Naive thymus-derived CD8-positive, alpha-beta T cell (primary cell): ENCODE results near the gene ZFP91. TPM values are rescaled to one million over a fixed set of nuclear protein-coding genes. Genes with fewer than 3 reads are reported as not detected.
"Not testable (repeated sequence)": the region's sequence is repeated elsewhere in the genome, so short reads cannot be mapped to it uniquely, and the experiment has no call there.

ENCODE experiments used
- ATAC-seq, 2 donors: fragments of 150-1000 bp; cut with Tn5 transposase in 1 of 2; sonication (Bioruptor Pico), chemical (Tn5 transposase) in 1 of 2; 1 replicate in 1 of 2; 2 replicates in 1 of 2; pipeline ENCODE4 v1.10.0; 2021; ENCODE audit warnings: mild to moderate bottlenecking in 2 of 2, moderate library complexity in 2 of 2
- POLR2A ChIA-PET: fragments of 350-600 bp; sonication (Branson Sonifier 250); formaldehyde crosslinking; loops from one replicate; lab custom pipeline; 2021; ENCODE audit warnings: antibody characterized with exemption; lab: Charles Lee
- DNase-seq, 10 donors: peaks; one replicate each; pipeline versions ENCODE4 v3.0.0 to v3.0.0-alpha.2; 2020 to 2022
- H3K27ac Mint-ChIP-seq, 10 donors: one replicate each; pipeline ENCODE4 v1.8.0; 2020 to 2022; ENCODE audit warnings: mild to moderate bottlenecking in 10 of 10, mixed read lengths in 10 of 10, moderate library complexity in 4 of 10, inconsistent platforms in 1 of 10
- H3K27me3 Mint-ChIP-seq, 5 donors: one replicate each; pipeline ENCODE4 v1.8.0; 2021 to 2022; ENCODE audit warnings: mixed read lengths in 5 of 5
- H3K36me3 Mint-ChIP-seq, 3 donors: one replicate each; pipeline ENCODE4 v1.8.0; 2020 to 2022; ENCODE audit warnings: mixed read lengths in 3 of 3, mild to moderate bottlenecking in 2 of 3, inconsistent platforms in 1 of 3
- H3K4me1 Mint-ChIP-seq, 4 donors: one replicate each; pipeline ENCODE4 v1.8.0; 2021 to 2022; ENCODE audit warnings: mixed read lengths in 4 of 4
- H3K4me3 Mint-ChIP-seq, 10 donors: one replicate each; pipeline ENCODE4 v1.8.0; 2020 to 2022; ENCODE audit warnings: mild to moderate bottlenecking in 10 of 10, mixed read lengths in 10 of 10, moderate library complexity in 6 of 10, inconsistent platforms in 1 of 10
- H3K9me3 Mint-ChIP-seq, 9 donors: one replicate each; pipeline ENCODE4 v1.8.0; 2020 to 2022; ENCODE audit warnings: mixed read lengths in 9 of 9, mild to moderate bottlenecking in 3 of 9, inconsistent platforms in 1 of 9, moderate library complexity in 1 of 9
- polyA plus RNA-seq, 3 donors: library from polyadenylated mRNA; unstranded; fragments of 300-500 nt; fragmentation: Illumina TruSeq; gene quantifications; one replicate each; pipeline ENCODE4 v1.2.3, GENCODE V29; 2021
- total RNA-seq, 8 experiments: library from RNA in 2 of 8; stranded (reverse) in 2 of 8; gene quantifications; one replicate each; pipeline ENCODE4 v1.2.3 and lab custom pipeline; 2021 to 2026

Gene ZFP91
- total RNA-seq = 10 to 100 TPM; 46.1 to 49.6 TPM
- polyA plus RNA-seq = 1 to 10 TPM; 4.8 to 9.4 (median 7.1) TPM
- 64.2 to 109 (median 76.7) reads per million in 6 experiments for total RNA-seq (lab: John Stamatoyannopoulos, UW)

- Mint-ChIP-seq H3K36me3 (peaks cover 0 to 9% (median 7%) of the 10 kb centered on the region in 3 donors), H3K27ac (peak within 1 kb of the TSS; percentile 99 to 100 (median 100)), H3K4me1 (peaks cover 28 to 79% (median 69%) of the 10 kb centered on the region in 4 donors), H3K27me3 (peaks cover 0 to 2% (median 0%) of the 10 kb centered on the region in 5 donors), H3K9me3 (no peaks in the 10 kb centered on the region), H3K4me3 (peak within 1 kb of the TSS; percentile 92 to 100 (median 98))
- ATAC-seq (peak; percentile 50 to 58), DNase-seq (peak; percentile 92 to 99 (median 96))
- POLR2A ChIA-PET = interaction anchor here (0.8 to 5.4 kb wide), 15 partner anchors 10 to 912 kb away, joined by 3 to 82 read pairs (median 5); partner anchors contain the start of gene SELENOH
Measured at GRCh38 chr11:58578635-58579191, at the start of gene ZFP91. TSS of gene ZFP91 (plus strand) at chr11:58579063. CDS start at chr11:58579282, 219 bp downstream.

DNA sequence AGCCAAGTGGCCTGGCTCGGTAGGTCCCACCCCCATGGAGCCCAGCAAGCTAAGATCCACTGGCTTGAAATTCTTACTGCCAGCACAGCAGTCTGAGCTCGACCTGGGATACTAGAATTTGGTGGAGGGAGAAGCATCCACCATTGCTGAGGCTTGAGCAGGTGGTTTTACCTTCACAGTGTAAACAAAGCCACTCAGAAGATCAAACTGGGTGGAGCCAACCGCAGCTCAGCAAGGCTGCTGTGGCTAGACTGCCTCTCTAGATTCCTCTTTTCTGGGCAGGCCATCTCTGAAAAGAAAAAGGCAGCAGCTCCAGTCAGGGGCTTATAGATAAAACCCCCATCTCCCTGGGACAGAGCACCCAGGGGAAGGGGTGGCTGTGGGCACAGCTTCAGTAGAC is 48.6 kb upstream of the ZFP91 start:
- peaks cover 0 to 17% (median 6%) of the 10 kb centered on the region in 9 donors for H3K9me3 Mint-ChIP-seq
- ATAC-seq = peak; percentile 86 to 90
- H3K4me3 Mint-ChIP-seq = peak overlapping the region; percentile 24 to 74 (median 56)
- H3K27ac Mint-ChIP-seq = peak overlapping the region; percentile 86 to 97 (median 94)
- peak in 9 of 10 donors; percentile 32 to 83 (median 56) for DNase-seq
- POLR2A ChIA-PET = interaction anchor here (0.6 to 2.0 kb wide), 13 partner anchors 13 to 863 kb away, joined by 3 to 14 read pairs (median 4); partner anchors contain the start of gene LPXN
- peaks cover 26 to 75% (median 59%) of the 10 kb centered on the region in 4 donors for H3K4me1 Mint-ChIP-seq
- H3K27me3 Mint-ChIP-seq = no peaks in the 10 kb centered on the region
- peaks cover 30 to 67% (median 63%) of the 10 kb centered on the region in 3 donors for H3K36me3 Mint-ChIP-seq

DNA sequence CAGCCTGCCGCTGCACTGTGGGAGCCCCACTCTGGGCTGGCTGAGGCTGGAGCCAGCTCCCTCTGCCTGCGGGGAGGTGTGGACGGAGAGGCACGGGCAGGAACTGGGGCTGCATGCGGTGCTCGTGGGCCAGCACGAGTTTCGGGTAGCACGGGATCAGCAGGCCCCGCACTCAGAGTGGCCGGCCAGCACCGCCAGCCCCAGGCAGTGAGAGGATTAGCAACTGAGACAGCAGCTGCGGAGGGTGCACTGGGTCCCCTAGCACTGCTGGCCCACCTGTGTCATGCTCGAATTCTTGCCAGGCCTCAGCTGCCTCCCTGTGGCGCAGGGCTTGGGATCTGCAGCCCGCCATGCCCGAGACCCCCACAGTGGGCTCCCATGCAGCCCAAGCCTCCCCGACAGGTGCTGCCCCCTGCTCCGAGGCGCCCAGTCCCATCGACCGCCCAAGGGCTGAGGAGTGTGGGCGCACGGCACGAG is 47.0 kb upstream of the ZFP91 start:
- ATAC-seq (no peak), DNase-seq (no peak)
- Mint-ChIP-seq H3K9me3 (peaks cover 0 to 25% (median 6%) of the 10 kb centered on the region in 9 donors), H3K27ac (peak overlapping the region in 7 of 10 donors; percentile 86 to 97 (median 93)), H3K4me1 (peaks cover 26 to 71% (median 61%) of the 10 kb centered on the region in 4 donors), H3K27me3 (no peaks in the 10 kb centered on the region), H3K36me3 (peaks cover 41 to 79% (median 76%) of the 10 kb centered on the region in 3 donors), H3K4me3 (no peak overlapping the region)
- POLR2A ChIA-PET = interaction anchor here (1.2 to 1.4 kb wide), 4 partner anchors 12 to 865 kb away, joined by 3 to 5 read pairs (median 3); no protein-coding TSS in a partner anchor

DNA sequence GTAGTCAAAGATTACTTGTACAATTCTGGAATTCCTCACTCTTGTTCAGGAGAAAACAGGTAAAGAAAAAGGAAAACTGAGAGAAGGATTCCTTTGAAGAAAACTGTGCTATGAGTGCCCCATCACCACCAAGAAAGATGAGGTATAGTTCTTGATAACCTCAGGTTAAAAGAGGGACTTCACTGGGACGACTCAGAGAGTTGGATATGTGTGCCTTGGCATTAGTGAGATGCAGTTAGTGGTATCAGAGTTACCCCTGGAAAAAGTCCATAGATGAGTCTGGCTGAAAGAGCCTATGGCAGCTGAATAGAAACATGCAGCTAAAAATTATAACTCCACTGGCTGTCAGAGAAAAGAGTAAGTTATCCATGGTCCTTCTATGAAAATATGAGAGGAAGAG is 32.0 kb upstream of the ZFP91 start:
- Mint-ChIP-seq H3K27ac (peak overlapping the region in 9 of 10 donors; percentile 27 to 81 (median 63)), H3K9me3 (peaks cover 0 to 13% (median 0%) of the 10 kb centered on the region in 9 donors), H3K27me3 (no peaks in the 10 kb centered on the region), H3K4me1 (peaks cover 6 to 43% (median 26%) of the 10 kb centered on the region in 4 donors), H3K4me3 (no peak overlapping the region), H3K36me3 (peaks cover 31 to 91% (median 71%) of the 10 kb centered on the region in 3 donors)
- ATAC-seq (no peak), DNase-seq (no peak)
- POLR2A ChIA-PET = no interaction called here

GRCh38 chr11:58549644-58550043 is 29.2 kb upstream of the ZFP91 start:
- peak overlapping the region in 4 of 10 donors; percentile 11 to 86 (median 62) for H3K27ac Mint-ChIP-seq
- DNase-seq (no peak), ATAC-seq (no peak)
- POLR2A ChIA-PET = no interaction called here
- no peaks in the 10 kb centered on the region for H3K27me3 Mint-ChIP-seq
- H3K4me1 Mint-ChIP-seq = peaks cover 9 to 33% (median 19%) of the 10 kb centered on the region in 4 donors
- H3K4me3 Mint-ChIP-seq = peak overlapping the region in 1 of 10 donors; percentile 26
- peaks cover 0 to 13% (median 0%) of the 10 kb centered on the region in 9 donors for H3K9me3 Mint-ChIP-seq
- H3K36me3 Mint-ChIP-seq = peaks cover 44 to 100% (median 81%) of the 10 kb centered on the region in 3 donors

DNA sequence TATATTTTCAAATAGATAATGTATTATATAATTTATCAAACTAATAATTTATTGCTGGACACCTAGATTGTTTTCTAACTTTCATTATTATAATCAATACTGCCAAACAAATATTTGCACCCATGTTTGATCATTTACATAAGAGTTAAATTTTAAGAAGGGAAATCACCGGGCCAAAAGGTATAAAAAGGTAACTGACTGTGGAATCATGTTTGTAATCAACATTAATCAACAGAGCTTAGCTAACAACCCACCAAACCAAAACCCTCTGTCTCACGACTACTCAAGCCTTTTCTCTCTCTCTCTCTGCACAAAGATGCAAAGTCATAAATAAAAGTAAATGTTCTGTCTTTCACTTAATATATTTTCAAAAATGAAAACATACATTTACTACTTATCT is 18.0 kb upstream of the ZFP91 start:
- H3K36me3 Mint-ChIP-seq = peaks cover 0 to 73% (median 16%) of the 10 kb centered on the region in 3 donors
- H3K27me3 Mint-ChIP-seq = no peaks in the 10 kb centered on the region
- no peak for ATAC-seq
- H3K4me1 Mint-ChIP-seq = peaks cover 36 to 79% (median 68%) of the 10 kb centered on the region in 4 donors
- H3K27ac Mint-ChIP-seq = peak overlapping the region in 7 of 10 donors; percentile 11 to 88 (median 70)
- peak overlapping the region in 3 of 10 donors; percentile 40 to 51 (median 49) for H3K4me3 Mint-ChIP-seq
- no peaks in the 10 kb centered on the region for H3K9me3 Mint-ChIP-seq
- POLR2A ChIA-PET = interaction anchor here (1.0 to 1.1 kb wide), 2 partner anchors 15 to 34 kb away, joined by 3 read pairs; partner anchors contain the start of gene LPXN
- DNase-seq = no peak

- Mint-ChIP-seq H3K27ac (peak overlapping the region; percentile 3 to 84 (median 44)), H3K4me1 (peaks cover 36 to 81% (median 68%) of the 10 kb centered on the region in 4 donors), H3K4me3 (peak overlapping the region in 6 of 10 donors; percentile 19 to 88 (median 43)), H3K27me3 (no peaks in the 10 kb centered on the region), H3K9me3 (no peaks in the 10 kb centered on the region), H3K36me3 (peaks cover 0 to 76% (median 16%) of the 10 kb centered on the region in 3 donors)
- ATAC-seq (no peak), DNase-seq (no peak)
- POLR2A ChIA-PET = interaction anchor here (1.0 to 2.8 kb wide), 3 partner anchors 8 to 37 kb away, joined by 3 to 7 read pairs (median 5); no protein-coding TSS in a partner anchor
Measured at GRCh38 chr11:58561394-58562098, 17.3 kb upstream of the ZFP91 start.

- Mint-ChIP-seq H3K4me3 (peak overlapping the region; percentile 50 to 88 (median 59)), H3K27ac (peak overlapping the region; percentile 41 to 94 (median 84)), H3K9me3 (no peaks in the 10 kb centered on the region), H3K4me1 (peaks cover 32 to 75% (median 61%) of the 10 kb centered on the region in 4 donors), H3K36me3 (peaks cover 0 to 71% (median 16%) of the 10 kb centered on the region in 3 donors), H3K27me3 (no peaks in the 10 kb centered on the region)
- DNase-seq = peak in 1 of 10 donors; percentile 14
- POLR2A ChIA-PET = interaction anchor here (1.0 to 2.8 kb wide), 3 partner anchors 9 to 38 kb away, joined by 3 to 7 read pairs (median 5); no protein-coding TSS in a partner anchor
- ATAC-seq = peak; percentile 63 to 67
Measured at GRCh38 chr11:58562375-58562800, 16.5 kb upstream of the ZFP91 start.

DNA sequence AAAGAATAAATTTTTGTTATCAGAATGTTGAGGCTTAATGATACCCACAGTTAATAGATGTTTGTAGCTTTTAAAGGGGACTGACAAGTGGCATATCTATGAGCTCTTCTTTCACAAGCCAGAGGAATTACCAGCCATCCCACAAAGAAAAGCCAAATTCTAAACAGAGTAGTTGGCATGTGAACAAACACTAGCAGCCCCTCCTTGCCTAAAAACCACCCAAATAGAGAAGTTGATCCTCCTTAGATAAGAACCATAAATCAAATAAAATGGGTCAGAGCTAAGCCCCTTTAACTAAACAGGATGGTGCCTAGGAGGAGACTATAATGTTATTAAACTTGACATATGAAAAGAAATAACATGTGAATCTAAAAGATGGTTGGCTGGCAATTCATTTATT is 14.6 kb upstream of the ZFP91 start:
- ATAC-seq (peak in 1 of 2 donors; percentile 48), DNase-seq (peak in 1 of 10 donors; percentile 21)
- Mint-ChIP-seq H3K9me3 (no peaks in the 10 kb centered on the region), H3K4me3 (peak overlapping the region in 7 of 10 donors; percentile 16 to 76 (median 56)), H3K4me1 (peaks cover 38 to 85% (median 68%) of the 10 kb centered on the region in 4 donors), H3K27ac (peak overlapping the region in 7 of 10 donors; percentile 35 to 84 (median 66)), H3K36me3 (peaks cover 6 to 79% (median 24%) of the 10 kb centered on the region in 3 donors), H3K27me3 (no peaks in the 10 kb centered on the region)
- POLR2A ChIA-PET = interaction anchor here (0.6 to 2.8 kb wide), 6 partner anchors 9 to 39 kb away, joined by 3 to 7 read pairs (median 6); partner anchors contain the start of gene LPXN

GRCh38 chr11:58567889-58568512 is 10.9 kb upstream of the ZFP91 start:
- Mint-ChIP-seq H3K9me3 (no peaks in the 10 kb centered on the region), H3K36me3 (peaks cover 6 to 71% (median 28%) of the 10 kb centered on the region in 3 donors), H3K27ac (peak overlapping the region; percentile 29 to 100 (median 78)), H3K27me3 (no peaks in the 10 kb centered on the region), H3K4me1 (peaks cover 25 to 78% (median 62%) of the 10 kb centered on the region in 4 donors), H3K4me3 (peak overlapping the region; percentile 17 to 88 (median 74))
- ATAC-seq (peak; percentile 98 to 99), DNase-seq (peak; percentile 60 to 86 (median 78))
- POLR2A ChIA-PET = interaction anchor here (0.7 to 4.2 kb wide), 11 partner anchors 10 to 70 kb away, joined by 3 to 82 read pairs (median 4); partner anchors contain the start of gene ZFP91

DNA sequence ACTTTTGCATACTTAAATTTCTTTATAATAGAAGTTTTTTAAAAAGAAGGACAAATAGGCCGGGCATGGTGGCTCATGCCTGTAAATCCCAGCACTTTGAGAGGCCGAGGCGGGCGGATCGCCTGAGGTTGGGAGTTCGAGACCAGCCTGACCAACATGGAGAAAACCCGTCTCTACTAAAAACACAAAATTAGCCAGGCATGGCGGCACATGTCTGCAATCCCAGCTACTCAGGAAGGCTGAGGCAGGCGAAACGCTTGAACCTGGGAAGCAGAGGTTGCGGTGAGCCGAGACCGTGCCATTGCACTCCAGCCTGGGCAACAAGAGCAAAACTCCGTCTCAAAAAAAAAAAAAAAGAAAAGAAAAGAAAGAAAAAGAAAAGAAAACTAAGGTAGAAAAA is 6.0 kb upstream of the ZFP91 start:
- not testable (repeated sequence) for ATAC-seq, H3K27me3 Mint-ChIP-seq, H3K9me3 Mint-ChIP-seq, DNase-seq
- peaks cover 3 to 33% (median 25%) of the 10 kb centered on the region in 3 donors for H3K36me3 Mint-ChIP-seq
- POLR2A ChIA-PET = interaction anchor here (0.6 to 1.8 kb wide), 8 partner anchors 9 to 921 kb away, joined by 3 to 13 read pairs (median 4); no protein-coding TSS in a partner anchor
- peak overlapping the region; percentile 92 to 99 (median 96) for H3K4me3 Mint-ChIP-seq
- H3K27ac Mint-ChIP-seq = peak overlapping the region; percentile 97 to 100 (median 100)
- H3K4me1 Mint-ChIP-seq = peaks cover 30 to 83% (median 74%) of the 10 kb centered on the region in 4 donors
